ENCODE measurements around the gene GMPR. TPM values are rescaled to one million over a fixed set of nuclear protein-coding genes. Genes with fewer than 3 reads are reported as not detected.

GMPR gene
- total and polyA plus RNA-seq, 8 donors = 4.5 to 25.9 (median 7.0) TPM

DNA sequence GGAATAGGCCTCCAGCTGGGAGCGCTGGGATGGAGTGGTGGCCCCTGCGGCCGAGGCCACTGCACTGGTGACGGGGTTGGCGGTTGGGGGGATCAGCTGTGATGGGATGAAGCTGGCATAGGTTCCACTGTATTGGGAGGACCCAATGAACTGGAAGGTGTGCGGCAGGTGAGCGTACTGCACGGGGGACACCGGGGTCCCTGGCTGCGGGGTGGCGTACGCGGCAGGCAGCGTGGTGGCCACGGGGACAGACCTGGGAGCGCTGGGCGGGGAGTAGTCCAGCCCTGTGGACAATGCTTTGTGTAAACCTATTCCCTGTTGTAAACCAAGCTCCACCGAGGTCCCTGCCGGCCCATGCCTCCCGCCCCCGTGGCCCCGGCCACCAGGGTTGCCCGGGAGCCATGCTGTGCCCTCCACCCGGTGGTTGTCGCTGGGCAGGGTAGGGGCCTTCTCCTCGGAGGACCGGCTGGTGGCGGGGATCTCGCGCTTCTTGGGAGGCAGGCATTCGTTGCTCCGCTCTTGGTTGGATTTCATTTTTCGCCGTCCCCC is 89.5 kb downstream of the GMPR start:
- peaks cover 0 to 3% (median 0%) of the 10 kb centered on the region in 3 donors for H3K4me1 ChIP-seq
- no peak for FAIRE-seq
- TF ChIP-seq, protein P1, sequence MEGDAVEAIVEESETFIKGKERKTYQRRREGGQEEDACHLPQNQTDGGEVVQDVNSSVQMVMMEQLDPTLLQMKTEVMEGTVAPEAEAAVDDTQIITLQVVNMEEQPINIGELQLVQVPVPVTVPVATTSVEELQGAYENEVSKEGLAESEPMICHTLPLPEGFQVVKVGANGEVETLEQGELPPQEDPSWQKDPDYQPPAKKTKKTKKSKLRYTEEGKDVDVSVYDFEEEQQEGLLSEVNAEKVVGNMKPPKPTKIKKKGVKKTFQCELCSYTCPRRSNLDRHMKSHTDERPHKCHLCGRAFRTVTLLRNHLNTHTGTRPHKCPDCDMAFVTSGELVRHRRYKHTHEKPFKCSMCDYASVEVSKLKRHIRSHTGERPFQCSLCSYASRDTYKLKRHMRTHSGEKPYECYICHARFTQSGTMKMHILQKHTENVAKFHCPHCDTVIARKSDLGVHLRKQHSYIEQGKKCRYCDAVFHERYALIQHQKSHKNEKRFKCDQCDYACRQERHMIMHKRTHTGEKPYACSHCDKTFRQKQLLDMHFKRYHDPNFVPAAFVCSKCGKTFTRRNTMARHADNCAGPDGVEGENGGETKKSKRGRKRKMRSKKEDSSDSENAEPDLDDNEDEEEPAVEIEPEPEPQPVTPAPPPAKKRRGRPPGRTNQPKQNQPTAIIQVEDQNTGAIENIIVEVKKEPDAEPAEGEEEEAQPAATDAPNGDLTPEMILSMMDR (IDR thresholded peaks at IDR 0.05) = no peak
- H3K27ac ChIP-seq = no peak overlapping the region
- 94 to 96% methylated on average over 32 to 34 of the region's 34 CpGs for WGBS, 2 donors
- no peaks in the 10 kb centered on the region for H3K27me3 ChIP-seq
- ATAC-seq = no peak
- intact Hi-C loops (cut with DNase I) = loop anchor here in 1 of 3 donors (10.0 kb wide), 1 partner anchor 757 kb away; no protein-coding TSS in a partner anchor
- H3K4me3 ChIP-seq = no peak overlapping the region
- H3K9me3 ChIP-seq = no peaks in the 10 kb centered on the region
- DNase-seq = peak in 1 of 6 donors; percentile 59
- H3K36me3 ChIP-seq = peaks cover 0 to 15% (median 4%) of the 10 kb centered on the region in 3 donors

DNA sequence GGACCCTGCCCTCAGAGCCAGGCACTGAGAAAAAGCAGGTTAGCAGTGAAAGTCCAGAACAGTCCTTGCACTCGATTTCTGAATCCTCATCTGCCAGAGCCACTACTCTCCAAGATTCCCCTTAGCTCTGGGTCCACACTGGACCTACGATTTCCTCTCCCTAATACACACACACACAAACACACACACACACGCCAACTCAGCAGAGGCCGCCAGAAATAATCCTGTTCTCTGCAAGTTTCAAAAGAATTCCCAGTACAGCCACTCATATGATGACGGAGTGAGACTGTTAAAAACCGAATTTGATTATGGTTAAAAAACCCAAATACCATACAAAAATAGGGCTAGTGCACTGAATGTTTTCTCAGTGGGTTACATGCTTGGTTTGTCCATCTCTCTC is 90.8 kb downstream of the GMPR start:
- Histone ChIP-seq H3K36me3 (peaks cover 0 to 15% (median 4%) of the 10 kb centered on the region in 3 donors), H3K4me1 (peaks cover 0 to 3% (median 0%) of the 10 kb centered on the region in 3 donors), H3K4me3 (no peak overlapping the region), H3K27ac (no peak overlapping the region), H3K9me3 (no peaks in the 10 kb centered on the region), H3K27me3 (no peaks in the 10 kb centered on the region)
- WGBS, 2 donors = 80 to 81% methylated on average over 6 of the region's 6 CpGs
- intact Hi-C loops (cut with DNase I) = loop anchor here in 1 of 3 donors (10.0 kb wide), 1 partner anchor 756 kb away; no protein-coding TSS in a partner anchor
- TF ChIP-seq, protein P1 (IDR thresholded peaks at IDR 0.05) = no peak
- DNase-seq (no peak), FAIRE-seq (no peak), ATAC-seq (no peak)

DNA sequence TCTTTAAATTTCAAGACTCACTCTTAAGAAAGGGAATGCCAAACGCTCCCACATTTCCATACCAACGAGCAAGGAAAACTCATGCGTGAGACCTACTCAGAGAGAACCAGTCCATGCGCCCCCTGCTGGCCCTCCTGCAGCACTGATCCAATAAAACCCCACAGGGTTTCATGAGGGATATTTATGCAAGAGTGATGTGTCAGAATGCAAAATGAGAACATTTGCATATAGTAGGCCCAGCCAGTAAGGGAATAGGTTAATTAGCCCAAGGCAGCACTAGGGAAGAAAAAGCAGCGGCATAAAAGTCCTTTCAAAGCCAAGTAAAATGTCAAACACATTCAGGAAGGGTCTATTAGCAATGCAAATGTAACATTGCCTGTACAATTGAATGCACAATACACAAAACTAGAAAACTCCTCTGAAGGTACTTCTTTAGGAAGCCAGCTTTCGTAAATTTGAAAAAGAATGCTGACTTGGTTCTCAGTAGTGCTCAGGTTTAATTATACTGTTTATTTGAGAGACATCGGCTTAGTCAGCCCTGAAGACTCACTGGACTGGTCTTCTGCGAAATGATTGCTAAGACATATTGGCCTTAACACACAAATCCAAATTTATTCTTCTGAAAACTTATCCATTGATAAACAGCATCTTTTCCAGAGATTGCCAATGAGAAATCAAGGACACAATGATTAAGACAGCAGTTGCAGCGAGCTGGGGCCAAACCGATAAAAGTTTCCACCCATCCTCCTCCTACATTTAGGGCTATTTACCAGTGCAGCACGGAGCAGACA is 93.2 kb downstream of the GMPR start:
- Histone ChIP-seq H3K36me3 (peaks cover 0 to 15% (median 4%) of the 10 kb centered on the region in 3 donors), H3K27ac (no peak overlapping the region), H3K4me1 (peaks cover 0 to 3% (median 0%) of the 10 kb centered on the region in 3 donors), H3K9me3 (no peaks in the 10 kb centered on the region), H3K4me3 (no peak overlapping the region), H3K27me3 (no peaks in the 10 kb centered on the region)
- DNase-seq (peak in 4 of 6 donors; percentile 33 to 79 (median 53)), FAIRE-seq (no peak), ATAC-seq (peak; percentile 86 to 92 (median 91))
- WGBS, 2 donors = 19 to 22% methylated on average over 11 of the region's 11 CpGs
- TF ChIP-seq, protein P1 (IDR thresholded peaks at IDR 0.05) = peak; percentile 58 to 91 (median 87)
- intact Hi-C loops (cut with DNase I) = loop anchor here in 2 of 3 donors (10.0 kb wide), 2 partner anchors 83 to 173 kb away; no protein-coding TSS in a partner anchor

DNA sequence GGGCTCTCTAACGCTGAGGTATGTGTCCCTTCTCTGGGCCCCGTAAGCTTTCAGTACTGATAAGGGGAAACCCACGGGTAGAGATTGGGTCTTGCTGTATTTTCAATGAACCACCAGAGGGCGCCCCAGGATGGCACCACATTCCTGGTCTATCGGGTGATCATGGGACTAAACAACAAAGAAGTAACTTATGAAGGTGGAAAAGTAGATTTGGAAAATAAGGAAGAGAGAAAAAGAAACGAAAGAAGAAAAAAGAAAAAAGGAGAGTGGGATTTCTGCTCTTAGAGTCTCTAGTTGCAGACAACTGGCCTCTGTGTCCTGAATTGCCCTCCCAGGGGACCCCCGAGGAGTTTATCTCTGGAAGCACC is 93.8 kb downstream of the GMPR start:
- DNase-seq (peak; percentile 53 to 81 (median 70)), ATAC-seq (peak; percentile 88 to 97 (median 95)), FAIRE-seq (no peak)
- Histone ChIP-seq H3K36me3 (peaks cover 0 to 10% (median 0%) of the 10 kb centered on the region in 3 donors), H3K4me3 (no peak overlapping the region), H3K27ac (no peak overlapping the region), H3K4me1 (peaks cover 0 to 3% (median 0%) of the 10 kb centered on the region in 3 donors), H3K9me3 (no peaks in the 10 kb centered on the region), H3K27me3 (no peaks in the 10 kb centered on the region)
- WGBS, 2 donors = 3 to 5% methylated on average over 7 of the region's 7 CpGs
- TF ChIP-seq, protein P1 (IDR thresholded peaks at IDR 0.05) = peak; percentile 70 to 88 (median 84)
- intact Hi-C loops (cut with DNase I) = loop anchor here in 2 of 3 donors (10.0 kb wide), 2 partner anchors 83 to 173 kb away; no protein-coding TSS in a partner anchor
